T47D (cell line): ENCODE measurements around the gene INPP5D.
"Not testable (repeated sequence)": the region's sequence is repeated elsewhere in the genome, so short reads cannot be mapped to it uniquely, and the experiment has no call there.

Experiments used
- DNase-seq, 2 experiments: peaks; one replicate each; pipeline versions ENCODE4 v3.0.0 to v3.0.0-alpha.2; 2011 to 2012; ENCODE audit warnings: low read depth in 1 of 2, low spot score in 1 of 2
- JUND ChIP-seq: IDR thresholded peaks from 2 replicates; pipeline ENCODE4 v1.6.1; 2012; ENCODE audit warnings: low read depth
- in situ Hi-C: cut with HindIII; loops from 2 replicates; pipeline ENCODE4 v1.10.0; 2016; ENCODE audit warnings: low sequenced_read_pairs, low pct_unique_long_range_greater_than_20kb

Gene INPP5D

DNA sequence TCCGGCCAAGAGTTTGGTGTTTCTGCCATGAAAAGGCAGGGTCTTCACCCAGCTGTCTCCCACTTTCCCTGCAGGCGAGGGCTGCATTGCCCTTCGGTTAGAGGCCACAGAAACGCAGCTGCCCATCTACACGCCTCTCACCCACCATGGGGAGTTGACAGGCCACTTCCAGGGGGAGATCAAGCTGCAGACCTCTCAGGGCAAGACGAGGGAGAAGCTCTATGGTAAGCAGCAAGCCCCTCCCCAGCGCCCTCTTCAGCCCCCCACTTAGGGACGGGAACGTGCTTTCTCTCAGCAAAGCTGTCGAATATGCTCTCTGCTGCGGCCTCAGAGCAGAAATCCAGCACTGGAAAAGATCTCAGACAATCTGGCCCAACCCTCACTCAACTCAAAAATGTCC, 133.6 kb downstream of the INPP5D start:
- no peak for DNase-seq
- in situ Hi-C loops = no loop called here
- TF ChIP-seq JUND = no peak

DNA sequence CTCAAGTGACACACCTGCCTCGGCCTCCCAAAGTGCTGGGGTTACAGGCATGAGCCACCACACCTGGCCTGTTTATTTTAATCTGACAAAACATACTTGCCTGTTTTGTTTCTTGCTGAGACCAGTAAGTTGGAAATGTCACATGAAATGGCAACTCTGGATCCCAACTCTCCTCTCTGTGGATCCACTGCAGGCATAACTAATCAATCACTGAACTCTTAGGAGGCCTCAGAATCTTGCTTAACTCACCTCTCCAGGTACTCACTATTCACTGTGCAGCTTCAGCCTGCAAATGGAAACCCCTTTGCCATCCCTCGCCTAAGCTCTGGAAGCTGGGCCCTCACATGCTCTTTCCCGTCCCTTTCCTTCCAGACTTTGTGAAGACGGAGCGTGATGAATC, 134.9 kb downstream of the INPP5D start:
- in situ Hi-C loops = no loop called here
- TF ChIP-seq JUND = no peak

DNA sequence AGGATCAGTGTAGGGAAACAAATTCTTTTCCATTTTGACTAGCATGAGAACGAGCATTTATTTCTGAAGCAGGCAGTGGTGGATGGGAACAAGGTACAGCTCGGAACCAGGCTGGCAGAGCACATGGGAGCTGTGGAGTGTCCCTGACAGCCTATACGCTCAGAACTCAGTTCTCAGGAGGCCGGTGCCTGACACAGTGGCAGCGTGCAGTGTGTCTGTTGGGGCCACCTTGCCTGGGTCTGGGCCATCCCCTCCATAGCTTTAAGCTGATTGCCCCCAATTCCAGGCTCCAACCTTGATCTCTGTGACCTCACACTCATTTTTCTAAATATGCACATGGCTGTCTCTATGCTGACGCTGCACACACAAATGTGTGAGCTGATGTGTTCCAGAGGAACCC, 136.9 kb downstream of the INPP5D start:
- no peak for DNase-seq
- in situ Hi-C loops = no loop called here
- TF ChIP-seq JUND = no peak

More for the DNA sequence above, 134.9 kb downstream of the INPP5D start:
- DNase-seq = no peak

DNA sequence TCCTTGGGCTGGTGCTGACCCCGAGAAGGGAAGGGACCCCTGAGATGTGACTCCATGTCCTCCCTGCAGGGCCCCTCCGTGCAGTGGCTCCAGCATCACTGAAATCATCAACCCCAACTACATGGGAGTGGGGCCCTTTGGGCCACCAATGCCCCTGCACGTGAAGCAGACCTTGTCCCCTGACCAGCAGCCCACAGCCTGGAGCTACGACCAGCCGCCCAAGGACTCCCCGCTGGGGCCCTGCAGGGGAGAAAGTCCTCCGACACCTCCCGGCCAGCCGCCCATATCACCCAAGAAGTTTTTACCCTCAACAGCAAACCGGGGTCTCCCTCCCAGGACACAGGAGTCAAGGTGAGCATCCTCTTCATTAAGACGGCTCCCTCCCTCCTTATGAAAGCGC, 137.9 kb downstream of the INPP5D start:
- TF ChIP-seq JUND = no peak
- no peak for DNase-seq
- in situ Hi-C loops = no loop called here

DNA sequence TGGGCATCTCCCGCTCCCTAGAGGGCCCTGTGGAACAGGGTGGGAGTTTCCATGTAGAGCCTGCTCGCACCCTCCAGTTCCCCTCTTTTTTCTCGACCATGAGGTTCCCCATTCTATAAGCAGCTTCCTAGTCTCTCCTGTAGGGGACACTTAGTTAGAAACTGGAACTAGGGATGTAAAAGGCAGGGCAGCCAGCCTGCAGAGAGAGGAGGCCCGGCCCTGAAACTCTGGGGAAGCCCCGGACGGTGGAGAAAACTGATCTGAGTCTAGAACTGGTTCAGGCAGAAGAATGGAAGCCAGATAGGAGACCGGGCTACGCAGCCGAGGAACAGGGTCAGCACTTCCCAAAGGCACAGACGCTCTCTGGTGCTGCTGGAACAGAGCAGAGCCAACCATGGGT, 139.7 kb downstream of the INPP5D start:
- in situ Hi-C loops = no loop called here
- TF ChIP-seq JUND = no peak

DNA sequence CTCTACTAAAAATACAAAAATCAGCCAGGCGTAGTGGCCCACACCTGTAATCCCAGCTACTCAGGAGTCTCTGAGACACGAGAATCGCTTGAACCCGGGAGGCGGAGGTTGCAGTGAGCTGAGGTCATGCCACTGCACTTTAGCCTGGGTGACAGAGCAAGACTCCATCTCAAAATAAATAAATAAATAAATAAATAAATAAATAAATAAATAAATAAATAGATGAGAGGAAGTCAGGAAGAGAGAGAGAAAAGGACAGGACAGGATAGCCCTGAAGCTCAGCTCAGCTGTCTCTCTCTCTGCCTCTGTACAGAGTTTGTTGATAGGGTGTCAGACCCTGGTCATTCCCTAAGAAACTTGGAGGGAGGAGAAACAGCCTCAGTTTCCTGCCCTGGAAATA, 140.6 kb downstream of the INPP5D start:
- in situ Hi-C loops, DNase-seq: not testable (repeated sequence)

More for the DNA sequence above, 139.7 kb downstream of the INPP5D start:
- DNase-seq = no peak

DNA sequence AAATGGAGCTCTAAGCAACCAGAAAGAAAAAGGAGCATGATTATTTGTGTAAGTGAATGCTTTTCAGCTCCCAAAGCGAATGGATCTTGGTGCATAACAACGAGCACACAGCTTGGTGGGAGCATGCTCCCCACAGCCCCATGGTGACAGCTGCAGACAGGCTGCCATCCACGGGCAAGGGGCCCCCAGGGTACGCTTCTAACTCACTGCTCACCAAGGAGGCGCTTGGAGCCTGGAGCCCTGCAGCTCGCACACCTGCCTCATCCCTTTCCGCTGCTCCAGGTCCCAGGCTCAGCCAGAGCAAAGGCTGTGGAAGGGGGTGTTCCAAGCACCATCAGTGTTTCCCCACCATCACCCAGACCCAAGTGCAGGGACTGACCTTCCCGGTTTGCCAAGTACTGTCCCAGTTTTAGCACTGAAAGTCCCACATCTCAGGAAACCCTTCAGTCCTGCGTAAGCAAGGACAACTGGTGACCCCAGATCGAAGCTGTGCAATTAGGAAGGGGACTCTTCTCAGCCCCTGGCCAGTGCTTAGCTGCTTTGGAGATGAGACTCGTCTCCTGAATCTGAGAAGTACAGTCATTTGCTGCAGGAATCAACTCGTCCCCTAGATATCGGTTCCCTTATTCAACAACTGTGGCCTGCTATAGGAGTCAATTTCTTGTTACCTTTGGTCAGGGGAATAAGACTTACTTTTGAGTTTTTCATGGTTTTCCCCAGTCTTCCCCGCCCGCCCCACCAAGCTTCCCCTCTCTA, 141.3 kb downstream of the INPP5D start:
- in situ Hi-C loops = no loop called here
- DNase-seq = no peak
- TF ChIP-seq JUND = no peak

DNA sequence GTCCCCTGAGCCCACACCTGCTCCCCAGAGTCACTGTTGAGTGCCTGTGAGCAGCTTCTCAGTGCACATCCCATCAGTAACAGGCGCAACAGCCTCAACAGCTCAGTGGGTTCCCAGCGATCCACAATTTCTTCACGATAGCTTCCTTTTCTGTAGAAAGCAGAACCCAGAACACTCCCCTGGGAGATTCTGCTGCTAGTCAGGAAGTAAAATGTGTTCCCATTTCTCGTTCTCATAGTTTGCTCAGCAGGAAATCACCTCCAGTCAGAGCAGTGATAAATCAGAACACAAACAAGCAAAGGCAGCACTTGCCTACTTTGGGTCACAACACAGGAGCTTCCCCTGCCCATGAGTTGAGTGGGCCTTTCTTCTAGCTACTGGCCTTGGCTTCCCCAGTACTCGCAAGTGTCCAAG, 142.4 kb downstream of the INPP5D start:
- no peak for TF ChIP-seq JUND
- in situ Hi-C loops = no loop called here
- DNase-seq = no peak

DNA sequence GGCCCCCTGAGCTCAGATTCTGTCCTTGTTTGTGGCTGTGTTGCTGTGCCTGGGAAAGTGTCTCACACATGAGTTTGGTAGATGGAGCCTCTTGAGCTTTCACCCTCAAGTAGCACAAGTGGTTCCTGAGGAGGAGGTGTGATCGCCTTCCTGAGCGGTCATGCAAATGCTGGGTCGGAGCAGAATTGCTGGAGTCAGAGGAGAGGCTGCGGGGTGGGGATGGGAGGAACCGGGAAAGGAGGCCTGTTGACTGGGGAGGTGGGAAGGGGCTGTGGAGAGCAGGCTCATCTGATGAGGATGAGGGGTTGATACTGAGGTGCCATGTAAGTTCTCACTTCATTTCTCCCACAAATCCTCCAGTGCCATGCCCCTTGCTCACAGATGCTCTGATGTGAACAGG, 142.9 kb downstream of the INPP5D start:
- in situ Hi-C loops = no loop called here
- no peak for TF ChIP-seq JUND
- no peak for DNase-seq

DNA sequence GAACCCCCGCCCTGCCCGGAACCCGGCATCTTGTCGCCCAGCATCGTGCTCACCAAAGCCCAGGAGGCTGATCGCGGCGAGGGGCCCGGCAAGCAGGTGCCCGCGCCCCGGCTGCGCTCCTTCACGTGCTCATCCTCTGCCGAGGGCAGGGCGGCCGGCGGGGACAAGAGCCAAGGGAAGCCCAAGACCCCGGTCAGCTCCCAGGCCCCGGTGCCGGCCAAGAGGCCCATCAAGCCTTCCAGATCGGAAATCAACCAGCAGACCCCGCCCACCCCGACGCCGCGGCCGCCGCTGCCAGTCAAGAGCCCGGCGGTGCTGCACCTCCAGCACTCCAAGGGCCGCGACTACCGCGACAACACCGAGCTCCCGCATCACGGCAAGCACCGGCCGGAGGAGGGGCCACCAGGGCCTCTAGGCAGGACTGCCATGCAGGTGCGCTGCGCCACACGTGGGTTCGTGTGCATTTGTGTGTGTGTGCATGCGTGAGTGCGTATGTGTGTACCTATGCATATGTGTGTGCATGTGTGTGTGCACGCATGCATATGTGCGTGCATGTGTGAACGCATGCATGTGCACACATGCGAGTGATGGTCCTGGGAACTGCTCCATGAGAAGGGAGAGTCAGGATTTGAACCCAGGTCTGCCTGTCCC, 144.3 kb downstream of the INPP5D start:
- in situ Hi-C loops = no loop called here
- no peak for DNase-seq
- TF ChIP-seq JUND = no peak

DNA sequence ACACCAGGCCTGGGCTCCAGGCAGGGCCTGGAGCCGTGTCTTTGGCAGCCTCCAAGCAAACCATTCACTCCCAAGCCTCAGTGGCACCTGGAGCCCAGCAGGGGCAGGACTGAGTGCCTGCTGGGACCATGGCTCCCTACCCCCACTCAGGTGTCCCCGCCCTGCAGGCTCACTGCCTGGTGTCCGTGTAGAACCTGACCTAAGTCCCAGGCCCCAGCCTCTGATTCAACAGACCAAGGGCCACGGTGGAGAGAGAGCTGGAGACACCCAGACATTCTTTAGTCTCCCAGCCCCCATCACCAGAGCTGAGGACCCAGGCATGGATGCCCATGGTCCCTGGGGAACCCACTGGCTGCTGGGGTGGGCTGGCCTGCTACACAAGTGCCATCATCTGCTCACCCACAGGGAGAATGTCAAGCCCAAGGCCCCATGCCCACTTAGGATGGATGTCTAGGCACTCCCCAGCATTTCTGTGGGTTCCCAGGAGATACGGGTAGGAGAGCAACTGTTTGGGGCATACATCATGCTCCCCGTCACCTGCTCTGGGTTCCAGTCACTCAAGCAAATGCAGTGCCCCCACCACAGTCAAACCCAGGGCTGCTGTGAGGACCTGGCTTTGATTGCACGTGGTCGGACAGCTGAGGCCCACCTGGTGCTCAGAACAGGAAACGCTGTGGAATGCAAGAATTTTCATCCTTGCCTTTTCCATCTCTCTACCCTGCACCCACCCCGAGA, 148.4 kb downstream of the INPP5D start:
- no peak for TF ChIP-seq JUND
- DNase-seq = no peak
- in situ Hi-C loops = no loop called here

DNA sequence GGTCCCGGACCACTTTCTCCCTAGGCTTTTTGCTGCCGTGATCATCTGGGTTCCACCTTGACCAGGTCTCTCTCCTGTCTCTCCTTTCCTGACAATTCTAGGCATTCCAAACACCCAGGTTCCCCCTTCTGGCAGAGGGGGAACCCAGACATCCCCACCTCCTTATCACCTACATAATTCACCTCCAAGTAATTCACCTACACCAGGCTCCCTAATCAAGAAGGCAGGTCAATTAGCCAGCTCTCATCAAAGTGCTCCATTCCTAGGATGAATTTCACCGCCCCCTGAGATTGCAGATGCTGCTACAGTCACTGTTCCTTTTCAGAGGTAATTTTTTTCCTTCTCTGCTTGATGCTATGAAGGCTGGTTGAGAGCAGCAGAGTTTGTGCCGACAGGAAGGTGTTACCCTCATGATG, 149.0 kb downstream of the INPP5D start:
- in situ Hi-C loops = no loop called here
- no peak for TF ChIP-seq JUND
- no peak for DNase-seq

DNA sequence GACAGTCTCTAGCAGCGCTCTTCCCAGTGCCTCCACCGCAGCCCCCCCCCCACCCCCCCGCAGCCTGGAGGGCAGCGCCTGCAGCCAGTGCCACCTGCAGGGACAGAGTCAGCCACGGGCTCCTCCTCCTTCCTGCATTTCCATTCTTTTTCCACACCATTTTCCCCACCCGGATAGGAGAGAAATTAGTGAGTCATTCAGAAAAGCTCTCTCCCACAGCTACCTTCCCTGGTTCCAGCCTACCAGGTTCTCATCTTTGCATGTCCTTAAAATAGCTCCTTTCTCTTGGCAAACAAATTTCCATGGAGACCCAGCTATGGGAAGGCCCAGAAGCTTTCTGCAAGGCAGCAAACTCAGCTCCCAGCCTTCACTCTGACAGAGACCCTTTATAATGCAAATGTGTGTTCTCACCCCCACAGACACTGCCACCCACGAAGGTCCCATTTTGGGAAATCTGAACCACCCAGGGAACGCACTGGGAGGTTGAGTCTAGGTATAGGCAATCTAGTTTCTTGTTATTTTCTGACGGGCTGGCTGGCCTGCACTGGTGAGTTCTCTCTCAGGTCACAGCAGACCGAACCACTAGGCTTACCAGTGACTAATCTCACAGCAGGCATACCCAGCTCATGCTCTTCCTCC, 149.5 kb downstream of the INPP5D start:
- in situ Hi-C loops = no loop called here
- DNase-seq = no peak
- no peak for TF ChIP-seq JUND
